HG03280 (cell line): ENCODE data around the gene SNTA1.
"Not testable (repeated sequence)": the region's sequence is repeated elsewhere in the genome, so short reads cannot be mapped to it uniquely, and the experiment has no call there.

Source experiments
- ATAC-seq: cut with Tn5 transposase; IDR thresholded peaks from one replicate; pipeline ENCODE4 v1.9.1; 2021; ENCODE audit warnings: mild to moderate bottlenecking, moderate library complexity; ENCODE audit not compliant: unreplicated experiment

SNTA1 gene

DNA sequence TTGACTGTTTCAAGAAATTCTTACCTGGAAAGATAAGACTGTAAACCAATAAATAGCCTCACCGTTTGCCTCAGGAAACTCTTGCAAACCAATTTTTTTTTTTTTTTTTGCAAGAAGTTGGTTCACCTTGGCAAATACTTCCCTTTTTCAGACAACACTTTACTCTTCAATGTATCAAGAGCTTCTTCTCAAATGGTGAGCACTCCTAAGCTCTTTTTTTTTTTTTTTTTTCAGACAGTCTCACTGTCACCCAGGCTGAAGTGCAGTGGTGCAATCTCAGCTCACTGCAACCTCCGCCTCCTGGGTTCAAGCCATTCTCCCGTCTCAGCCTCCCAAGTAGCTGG, 22.7 kb upstream of the SNTA1 start:
- no peak for ATAC-seq

- ATAC-seq = no peak
Measured at GRCh38 chr20:33465481-33466302, 22.1 kb upstream of the SNTA1 start.

DNA sequence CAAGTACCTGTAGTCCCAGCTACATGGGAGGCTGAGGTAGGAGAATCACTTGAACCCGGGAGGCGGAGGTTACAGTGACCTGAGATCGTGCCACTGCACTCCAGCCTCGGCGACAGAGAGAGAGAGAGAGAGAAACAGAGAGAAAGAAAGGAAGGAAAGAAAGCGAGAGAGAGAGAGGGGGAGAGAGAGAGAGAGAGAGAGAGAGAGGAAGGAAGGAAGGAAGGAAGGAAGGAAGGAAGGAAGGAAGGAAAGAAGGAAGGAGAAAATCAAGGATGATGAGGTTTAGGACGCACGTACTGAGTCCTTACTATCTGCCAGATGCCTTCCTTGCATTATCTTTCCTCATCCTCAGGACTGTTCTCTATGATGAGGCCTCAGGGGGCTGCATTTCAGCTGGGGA, 21.2 kb upstream of the SNTA1 start:
- ATAC-seq = not testable (repeated sequence)

DNA sequence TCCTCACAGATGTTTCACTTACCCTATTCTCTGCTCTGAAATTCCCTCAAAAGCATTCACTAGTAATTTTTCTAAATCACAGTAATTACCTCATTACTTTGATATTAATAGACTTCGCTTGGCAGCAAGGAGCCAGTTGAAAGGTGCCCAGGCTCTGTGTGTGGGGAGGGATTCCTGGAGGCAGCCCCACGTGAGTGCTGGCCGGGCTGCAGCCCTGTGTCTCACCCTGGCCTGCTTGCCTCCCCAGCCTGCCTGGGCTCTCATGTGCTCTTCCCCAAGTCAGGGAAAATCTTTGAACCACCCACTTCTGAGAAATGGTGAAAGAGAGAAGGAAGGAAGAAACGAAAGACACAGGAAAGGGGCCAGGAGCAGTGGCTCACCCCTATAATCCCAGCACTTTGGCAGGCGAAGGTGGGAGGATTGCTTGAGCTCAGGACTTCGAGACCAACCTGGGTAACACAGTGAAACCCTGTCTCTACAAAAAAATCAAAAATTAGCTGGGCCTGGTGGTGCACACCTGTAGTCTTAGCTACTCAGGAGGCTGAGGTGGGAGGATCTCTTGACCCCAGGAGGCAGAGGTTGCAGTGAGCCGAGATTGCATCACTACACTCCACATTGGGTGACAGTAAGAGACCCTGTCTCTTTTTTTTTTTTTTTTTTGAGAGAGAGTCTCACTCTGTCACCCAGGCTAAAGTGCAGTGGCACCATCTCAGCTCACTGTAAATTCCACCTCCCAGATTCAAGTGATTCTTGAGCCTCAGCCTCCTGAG, 20.0 kb upstream of the SNTA1 start:
- ATAC-seq = no peak

GRCh38 chr20:33460711-33461110, 17.1 kb upstream of the SNTA1 start:
- no peak for ATAC-seq

DNA sequence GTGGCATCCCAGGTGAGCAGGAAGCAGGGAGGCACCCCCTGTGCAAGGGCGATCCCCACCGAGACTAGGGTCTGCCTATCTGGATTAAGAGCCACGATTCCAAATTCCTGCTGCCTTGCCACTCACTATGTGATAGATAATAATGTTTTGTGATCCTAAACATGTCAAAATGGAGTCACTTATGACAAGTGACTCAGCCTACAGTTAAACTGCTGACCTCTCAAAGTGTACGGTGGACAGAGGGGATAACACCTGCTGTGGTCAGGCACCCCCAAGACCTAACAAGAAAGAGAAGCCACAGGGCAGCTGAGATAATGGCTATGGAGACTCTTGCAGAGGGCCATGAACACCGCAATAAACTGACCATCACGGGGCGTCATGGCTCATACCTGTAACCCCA, 16.0 kb upstream of the SNTA1 start:
- no peak for ATAC-seq

DNA sequence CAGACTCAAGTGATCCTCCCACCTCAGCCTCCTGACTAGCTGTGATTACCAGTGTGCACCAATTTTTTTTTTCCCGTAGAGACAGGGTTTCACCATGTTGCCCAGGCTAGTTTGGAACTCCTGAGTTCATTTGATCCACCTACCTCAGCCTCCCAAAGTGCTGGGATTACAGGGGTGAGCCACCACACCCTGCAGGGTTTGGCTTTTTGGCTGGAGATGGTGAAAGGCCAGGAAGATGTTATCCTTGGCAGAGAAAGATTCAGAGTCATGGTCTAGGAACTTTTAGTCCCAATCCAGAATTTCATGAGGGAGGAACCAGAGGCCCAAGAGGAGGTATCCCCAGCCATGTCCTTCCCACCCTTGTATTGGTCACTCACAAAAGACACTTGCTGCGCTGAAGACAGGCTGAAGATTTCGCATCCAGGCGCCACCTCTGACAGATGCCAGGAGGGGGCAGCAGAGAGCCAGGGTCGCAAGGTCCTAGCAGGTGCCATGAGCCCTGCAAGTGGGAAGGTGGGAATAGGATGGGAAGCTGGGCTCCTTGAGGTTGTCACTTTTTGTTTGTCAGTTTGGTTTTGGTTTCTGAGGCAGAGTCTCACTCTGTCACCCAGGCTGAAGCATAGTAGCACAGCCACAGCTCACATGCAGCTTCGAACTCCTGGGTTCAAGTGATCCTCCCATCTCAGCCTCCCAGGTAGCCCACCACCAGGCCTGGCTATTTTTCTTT, 13.5 kb upstream of the SNTA1 start:
- peak; percentile 70 for ATAC-seq

GRCh38 chr20:33450867-33451266, 7.3 kb upstream of the SNTA1 start:
- ATAC-seq = no peak

DNA sequence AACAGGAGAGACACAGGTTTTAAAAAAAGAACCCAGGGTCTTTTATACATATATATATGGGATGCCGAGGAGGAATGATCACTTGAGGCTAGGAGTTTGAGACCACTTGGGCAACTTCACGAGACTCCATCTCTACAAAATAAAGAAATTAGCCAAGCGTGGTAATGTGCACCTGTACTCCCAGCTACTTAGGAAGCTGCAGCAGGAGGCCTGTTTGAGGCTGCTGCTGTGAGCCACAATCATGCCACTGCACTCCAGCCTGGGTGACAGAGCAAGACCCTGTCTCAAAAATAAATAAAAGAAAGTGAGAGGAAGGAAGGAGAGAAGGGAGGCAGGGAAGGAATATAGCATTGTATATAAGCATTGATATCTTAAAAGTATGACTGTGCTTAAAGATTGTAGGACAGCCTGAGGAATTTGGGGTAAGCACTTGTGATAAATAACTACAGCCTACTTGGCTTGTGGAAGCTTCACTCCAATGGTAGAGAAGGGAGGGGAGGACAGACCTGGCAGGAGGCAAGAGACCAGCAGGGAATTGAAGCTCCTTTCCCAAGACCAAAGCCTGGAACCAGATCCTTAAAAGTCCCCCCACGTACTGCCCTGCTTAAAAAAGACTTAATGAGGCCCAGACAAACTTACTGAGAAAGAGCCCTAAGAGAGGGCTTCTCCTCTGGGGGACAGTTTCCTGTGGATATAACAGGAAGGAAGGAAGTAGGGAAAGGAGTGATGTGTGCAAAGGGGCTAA, 2.5 kb upstream of the SNTA1 start:
- ATAC-seq = no peak

- no peak for ATAC-seq
Measured at GRCh38 chr20:33444797-33445560, 1.4 kb upstream of the SNTA1 start.

DNA sequence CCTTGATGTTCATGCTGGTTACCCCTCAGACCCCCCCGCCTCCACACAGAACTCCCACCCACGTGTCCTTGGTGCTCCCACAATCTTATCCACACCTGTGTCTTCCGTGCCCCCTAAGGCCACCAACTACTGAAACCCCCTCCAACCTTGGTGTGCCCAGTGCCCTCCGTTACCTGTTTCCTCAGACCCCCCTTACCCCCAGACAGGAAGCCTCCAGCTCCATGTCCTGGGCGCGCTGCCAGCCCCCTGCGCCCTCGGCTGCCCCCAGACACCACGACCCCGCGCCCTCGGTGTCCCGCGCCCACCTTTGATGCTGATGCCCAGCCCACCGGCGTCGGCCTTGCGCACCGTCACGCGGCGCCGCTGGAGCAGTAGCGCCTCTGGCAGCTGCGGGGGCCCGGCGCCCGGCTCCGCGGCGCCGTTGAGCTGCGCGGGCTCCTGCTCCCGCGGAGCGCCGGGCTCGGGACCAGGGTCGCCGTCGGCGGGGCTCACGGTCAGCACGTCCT, 504 bp downstream of the SNTA1 start:
- ATAC-seq = peak; percentile 17

GRCh38 chr20:33442136-33443005, 1.2 kb downstream of the SNTA1 start:
- ATAC-seq = no peak

- ATAC-seq = no peak
Measured at GRCh38 chr20:33441142-33441955, 2.2 kb downstream of the SNTA1 start.

- not testable (repeated sequence) for ATAC-seq
Measured at GRCh38 chr20:33440562-33440961, 3.0 kb downstream of the SNTA1 start.

GRCh38 chr20:33438481-33438880, 5.1 kb downstream of the SNTA1 start:
- ATAC-seq = no peak

DNA sequence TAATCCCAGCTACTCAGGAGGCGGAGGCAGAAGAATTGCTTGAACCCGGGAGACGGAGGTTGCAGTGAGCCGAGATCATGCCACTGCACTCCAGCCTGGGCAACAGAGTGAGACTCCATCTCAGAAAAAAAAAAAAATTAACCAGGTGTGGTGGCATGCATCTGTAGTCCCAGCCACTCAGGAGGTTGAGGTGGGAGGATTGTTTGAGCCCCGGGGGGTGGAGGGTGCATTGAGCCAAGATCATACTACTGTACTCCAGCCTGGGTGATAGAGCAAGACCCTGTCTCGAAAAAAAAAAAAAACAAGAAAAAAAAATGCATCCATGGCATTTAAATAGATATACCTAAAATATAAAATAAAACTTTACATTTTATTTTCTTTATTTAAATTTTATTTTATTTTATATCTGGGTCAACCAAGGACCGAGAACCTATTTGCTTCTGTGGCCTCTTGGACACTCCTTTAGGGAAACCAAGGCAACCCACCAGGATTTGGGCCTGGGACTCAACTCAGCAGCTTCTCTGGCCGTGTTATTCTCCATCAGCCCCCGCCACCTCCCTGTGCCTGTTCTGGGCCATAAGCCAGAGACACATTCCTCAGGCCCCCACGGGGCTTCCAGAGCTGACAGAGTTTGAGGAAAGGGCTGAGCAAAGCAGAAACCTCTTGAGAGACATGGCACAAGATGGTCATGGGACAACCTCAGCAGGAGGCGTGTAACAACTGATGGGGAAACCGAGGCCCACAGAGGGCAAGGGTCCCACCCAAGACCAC, 6.2 kb downstream of the SNTA1 start:
- ATAC-seq = no peak

GRCh38 chr20:33434434-33434833, 9.1 kb downstream of the SNTA1 start:
- no peak for ATAC-seq
